HG03025 (cell line): ENCODE measurements around the gene TMEM163.
"Not testable (repeated sequence)": the region's sequence is repeated elsewhere in the genome, so short reads cannot be mapped to it uniquely, and the experiment has no call there.

Experiments used
- ATAC-seq: cut with Tn5 transposase; IDR thresholded peaks from one replicate; pipeline ENCODE4 v1.9.1; 2021; ENCODE audit warnings: mild to moderate bottlenecking, moderate library complexity; ENCODE audit not compliant: unreplicated experiment, low FRiP score

The TMEM163 gene

GRCh38 chr2:134724341-134724740, 5.5 kb upstream of the TMEM163 start:
- ATAC-seq, result no peak

GRCh38 chr2:134723742-134724141, 4.9 kb upstream of the TMEM163 start:
- ATAC-seq, result not testable (repeated sequence)

- ATAC-seq, result no peak
Observed at GRCh38 chr2:134722728-134723127, 3.9 kb upstream of the TMEM163 start.

GRCh38 chr2:134721596-134721995, 2.8 kb upstream of the TMEM163 start:
- ATAC-seq, result no peak

- peak; percentile 37 for ATAC-seq
Observed at GRCh38 chr2:134718023-134718816, 580 bp downstream of the TMEM163 start.

- no peak for ATAC-seq
Observed at GRCh38 chr2:134717286-134718022, 1.3 kb downstream of the TMEM163 start.

- no peak for ATAC-seq
Observed at GRCh38 chr2:134716721-134717243, 2.0 kb downstream of the TMEM163 start.

- no peak for ATAC-seq
Observed at GRCh38 chr2:134715932-134716643, 2.7 kb downstream of the TMEM163 start.

- ATAC-seq, result no peak
Observed at GRCh38 chr2:134714228-134714627, 4.6 kb downstream of the TMEM163 start.

GRCh38 chr2:134713606-134714005, 5.2 kb downstream of the TMEM163 start:
- no peak for ATAC-seq

GRCh38 chr2:134713176-134713575, 5.6 kb downstream of the TMEM163 start:
- no peak for ATAC-seq

GRCh38 chr2:134712736-134713135, 6.1 kb downstream of the TMEM163 start:
- no peak for ATAC-seq

- ATAC-seq, result no peak
Observed at GRCh38 chr2:134712299-134712698, 6.5 kb downstream of the TMEM163 start.

- no peak for ATAC-seq
Observed at GRCh38 chr2:134711692-134712091, 7.1 kb downstream of the TMEM163 start.

- no peak for ATAC-seq
Observed at GRCh38 chr2:134707330-134707676, 11.5 kb downstream of the TMEM163 start.

GRCh38 chr2:134706587-134707329, 12.0 kb downstream of the TMEM163 start:
- no peak for ATAC-seq

- ATAC-seq, result no peak
Observed at GRCh38 chr2:134705861-134706586, 12.8 kb downstream of the TMEM163 start.

GRCh38 chr2:134704173-134704572, 14.6 kb downstream of the TMEM163 start:
- no peak for ATAC-seq

- no peak for ATAC-seq
Observed at GRCh38 chr2:134703426-134703825, 15.4 kb downstream of the TMEM163 start.

- ATAC-seq, result no peak
Observed at GRCh38 chr2:134700730-134701129, 18.1 kb downstream of the TMEM163 start.
